HCT116 (cell line): ENCODE data around the gene PPIL4. TPM values are rescaled to one million over a fixed set of nuclear protein-coding genes. Genes with fewer than 3 reads are reported as not detected.

Experiments
- ATAC-seq: fragments of 200-7000 bp; cut with Tn5 transposase; 2 replicates; pipeline ENCODE4 v1.9.1; 2020; ENCODE audit warnings: mild to moderate bottlenecking, moderate library complexity
- BruUV-seq: library from RNA; stranded (reverse); fragments of 400-500 nt; replicated peaks from 2 replicates; lab custom pipeline; 2021; lab: Mats Ljungman, UMichigan
- CTCF ChIA-PET: fragments of 300-600 bp; sonication (Branson Sonifier 250); formaldehyde crosslinking; loops from one replicate; lab custom pipeline; 2021; ENCODE audit warnings: antibody characterized with exemption; lab: Charles Lee
- POLR2A ChIA-PET: fragments of 300-600, 350-600 bp; sonication (Branson Sonifier 250); formaldehyde crosslinking; loops from one replicate; lab custom pipeline; 2021; ENCODE audit warnings: antibody characterized with exemption; lab: Charles Lee
- RAD21 ChIA-PET, 2 experiments: fragments of 300-600 bp; sonication (Branson Sonifier 250); formaldehyde crosslinking; loops; one replicate each; lab custom pipeline; 2023; ENCODE audit warnings: low total read pairs in 2 of 2; ENCODE audit not compliant: uncharacterized antibody in 2 of 2, unreplicated experiment in 2 of 2, low non-redundant PET in 1 of 2; lab: Charles Lee
- DNase-seq: peaks from one replicate; pipeline ENCODE4 v3.0.0-alpha.2; 2010; ENCODE audit warnings: low read depth, low spot score
- H2AFZ ChIP-seq: fragments of 200-600 bp; shearing (Covaris generic), sonication (generic); 2 replicates; pipeline ENCODE4 v1.6.1; 2017; ENCODE audit warnings: low read depth, mixed run types, mixed read lengths, antibody characterized with exemption, low read length; ENCODE audit not compliant: poor library complexity, severe bottlenecking
- H3K27ac ChIP-seq: 2 replicates; pipeline ENCODE4 v1.5.1; 2012; ENCODE audit warnings: low read depth, low read length
- H3K27me3 ChIP-seq: fragments of 200-600 bp; sonication (generic); 2 replicates; pipeline ENCODE4 v1.6.1; 2016; ENCODE audit warnings: mixed run types, low read length, mixed read lengths; ENCODE audit not compliant: insufficient read depth
- H3K36me3 ChIP-seq, 2 experiments: fragments of 200-500 bp in 1 of 2; fragments of 200-600 bp in 1 of 2; sonication (Bioruptor generic) in 1 of 2; sonication (generic) in 1 of 2; 2 replicates each; pipeline versions ENCODE4 v1.5.1 to v1.6.1; 2014 to 2016; ENCODE audit warnings: low read length in 2 of 2, inconsistent platforms in 1 of 2, mixed read lengths in 1 of 2, mixed run types in 1 of 2; ENCODE audit not compliant: insufficient read depth in 2 of 2, control insufficient read depth in 1 of 2
- H3K4me1 ChIP-seq, 2 experiments: fragments of 200-600 bp in 1 of 2; sonication (generic) in 1 of 2; 2 replicates each; pipeline versions ENCODE4 v1.5.1 to v1.6.1; 2012 to 2017; ENCODE audit warnings: low read length in 2 of 2, inconsistent platforms in 1 of 2, mild to moderate bottlenecking in 1 of 2, mixed read lengths in 1 of 2, mixed run types in 1 of 2, moderate library complexity in 1 of 2; ENCODE audit not compliant: insufficient read depth in 2 of 2, control insufficient read depth in 1 of 2
- H3K4me2 ChIP-seq: fragments of 200-600 bp; sonication (generic); 2 replicates; pipeline ENCODE4 v1.6.1; 2017; ENCODE audit warnings: mixed run types, low read length, mixed read lengths
- H3K4me3 ChIP-seq, 2 experiments: fragments of 200-600 bp in 1 of 2; sonication (generic) in 1 of 2; replicated peaks in 1 of 2; 2 replicates each; pipeline ENCODE4 v1.5.1; 2011 to 2016; ENCODE audit warnings: low read length in 2 of 2, control low read depth in 1 of 2, low read depth in 1 of 2, mild to moderate bottlenecking in 1 of 2, mixed read lengths in 1 of 2, mixed run types in 1 of 2
- H3K79me2 ChIP-seq: fragments of 200-600 bp; sonication (generic); 2 replicates; pipeline ENCODE4 v1.6.1; 2017; ENCODE audit warnings: mild to moderate bottlenecking, mixed run types, low read length, moderate library complexity, mixed read lengths; ENCODE audit not compliant: insufficient read depth
- H3K9ac ChIP-seq: fragments of 200-600 bp; sonication (generic); 2 replicates; pipeline ENCODE4 v1.6.1; 2016; ENCODE audit warnings: low read length, mixed read lengths
- H3K9me2 ChIP-seq: fragments of 200-600 bp; sonication (generic), shearing (Covaris generic); 2 replicates; pipeline ENCODE4 v1.6.1; 2017; ENCODE audit warnings: mixed run types, mild to moderate bottlenecking, moderate library complexity; ENCODE audit not compliant: insufficient read depth
- H3K9me3 ChIP-seq, 2 experiments: fragments of 200-500 bp in 1 of 2; fragments of 200-600 bp in 1 of 2; sonication (Bioruptor generic) in 1 of 2; sonication (generic) in 1 of 2; 2 replicates each; pipeline ENCODE4 v1.6.1; 2014 to 2017; ENCODE audit warnings: low read length in 2 of 2, mixed read lengths in 2 of 2, inconsistent platforms in 1 of 2, low read depth in 1 of 2, mild to moderate bottlenecking in 1 of 2, mixed run types in 1 of 2, moderate library complexity in 1 of 2; ENCODE audit not compliant: control insufficient read depth in 1 of 2, insufficient read depth in 1 of 2
- H4K20me1 ChIP-seq: fragments of 200-600 bp; sonication (generic), shearing (Covaris generic); 2 replicates; pipeline ENCODE4 v1.6.1; 2017; ENCODE audit warnings: mixed run types, mild to moderate bottlenecking, moderate library complexity; ENCODE audit not compliant: insufficient read depth
- CBX3 ChIP-seq: IDR thresholded peaks from 2 replicates; pipeline ENCODE4 v1.6.1; 2012; ENCODE audit warnings: low read depth
- CEBPB ChIP-seq: IDR thresholded peaks from 2 replicates; pipeline ENCODE4 v1.6.1; 2012; ENCODE audit warnings: low read depth
- EZH2phosphoT487 ChIP-seq: fragments of 200-600 bp; IDR thresholded peaks from 2 replicates; pipeline ENCODE4 v1.6.1; 2018; ENCODE audit warnings: antibody characterized with exemption, borderline replicate concordance
- JUND ChIP-seq: IDR thresholded peaks from 2 replicates; pipeline ENCODE4 v1.6.1; 2012
- RAD21 ChIP-seq: IDR thresholded peaks from 2 replicates; pipeline ENCODE4 v1.6.1; 2012; ENCODE audit warnings: low read depth, mild to moderate bottlenecking
- SIN3A ChIP-seq: IDR thresholded peaks from 2 replicates; pipeline ENCODE4 v1.6.1; 2012; ENCODE audit warnings: low read depth
- YY1 ChIP-seq: IDR thresholded peaks from 2 replicates; pipeline ENCODE4 v1.6.1; 2011; ENCODE audit warnings: low read length, low read depth, moderate library complexity, mild to moderate bottlenecking; ENCODE audit not compliant: insufficient replicate concordance; ENCODE audit errors: extremely low read depth
- ZNF274 ChIP-seq: fragments of 200-500 bp; sonication (Bioruptor generic); IDR thresholded peaks from 2 replicates; pipeline ENCODE4 v1.6.1; 2014; ENCODE audit warnings: mild to moderate bottlenecking, low read depth, low read length, inconsistent platforms
- intact Hi-C: fragments of 100-400 bp; cut with micrococcal nuclease; formaldehyde crosslinking; loops from 2 replicates; pipeline ENCODE4 v1.10.0; 2022
- total RNA-seq: library from RNA; stranded (reverse); gene quantifications from one replicate; pipeline ENCODE4 v1.2.1, GENCODE V29; 2021; ENCODE audit not compliant: unreplicated experiment

PPIL4 gene
- total RNA-seq, 1 experiment from 2014 or later = 31.0 TPM

- Histone ChIP-seq H3K79me2 (no peaks in the 10 kb centered on the region), H3K9me2 (no peaks in the 10 kb centered on the region), H3K9ac (no peak overlapping the region), H3K4me3 (no peak overlapping the region), H3K9me3 (no peaks in the 10 kb centered on the region), H2AFZ (no peak overlapping the region), H3K4me1 (no peaks in the 10 kb centered on the region), H3K4me2 (no peak overlapping the region)
- ATAC-seq = no peak
- ChIA-PET CTCF (no interaction called here), RAD21 (no interaction called here)
- intact Hi-C loops = no loop called here
- no TSS peak for BruUV-seq
- no peak for TF ChIP-seq CBX3
- no peak for TF ChIP-seq ZNF274
- TF ChIP-seq, all 23 proteins: peak for 0
- Histone ChIP-seq H4K20me1 (no peaks in the 10 kb centered on the region), H3K27ac (no peak overlapping the region), H3K27me3 (no peaks in the 10 kb centered on the region), H3K36me3 (peaks cover 19 to 50% of the 10 kb centered on the region in 2 experiments; a peak in 2 of 4 replicates)
- POLR2A ChIA-PET = no interaction called here
- DNase-seq = no peak
Observed at GRCh38 chr6:149529650-149530049, 16.2 kb downstream of the PPIL4 start.

GRCh38 chr6:149515494-149515893 is 30.3 kb downstream of the PPIL4 start:
- Histone ChIP-seq H3K9me2 (no peaks in the 10 kb centered on the region), H3K4me1 (no peaks in the 10 kb centered on the region), H3K27me3 (no peaks in the 10 kb centered on the region), H3K4me3 (no peak overlapping the region), H3K27ac (no peak overlapping the region), H4K20me1 (peaks cover 3% of the 10 kb centered on the region; the same call in 1 of the 2 replicates), H3K9me3 (no peaks in the 10 kb centered on the region), H3K36me3 (peaks cover 22 to 25% of the 10 kb centered on the region in 2 experiments)
- intact Hi-C loops = loop anchor here (5.0 to 10.0 kb wide), 2 partner anchors 83 to 941 kb away; no protein-coding TSS in a partner anchor
- ChIA-PET POLR2A (no interaction called here), CTCF (interaction anchor here (1.0 to 1.9 kb wide), 2 partner anchors 433 to 487 kb away, joined by 4 to 7 read pairs; no protein-coding TSS in a partner anchor)
- TF ChIP-seq JUND (no peak), SIN3A (no peak), RAD21 (no peak), EZH2phosphoT487 (no peak), CEBPB (no peak), YY1 (no peak)
- TF ChIP-seq, all 23 proteins: peak for 0
- no peaks in the 10 kb centered on the region for H3K79me2 ChIP-seq
- RAD21 ChIA-PET = no interaction called here
- ATAC-seq = no peak
- H2AFZ ChIP-seq = no peak overlapping the region
- DNase-seq = no peak
- BruUV-seq = no TSS peak
- H3K4me2 ChIP-seq = no peak overlapping the region
- no peak overlapping the region for H3K9ac ChIP-seq
